HL-60 (cell line): ENCODE results near the gene RNASE4.

Experiments
- DNase-seq, 2 experiments: peaks; one replicate each; pipeline ENCODE4 v3.0.0-alpha.2; 2010 to 2020; ENCODE audit warnings: low read depth in 1 of 2, low spot score in 1 of 2
- H3K27ac ChIP-seq: fragments of 250-450 bp; sonication (Bioruptor Pico); replicated peaks from 2 replicates; pipeline ENCODE4 v1.5.1; 2020; ENCODE audit warnings: mild to moderate bottlenecking, moderate library complexity
- H3K27me3 ChIP-seq: fragments of 250-450 bp; sonication (Bioruptor Pico); 2 replicates; pipeline ENCODE4 v1.5.1; 2021; ENCODE audit warnings: mild to moderate bottlenecking, moderate library complexity; ENCODE audit not compliant: insufficient read depth, poor library complexity, severe bottlenecking
- H3K4me3 ChIP-seq: replicated peaks from 2 replicates; pipeline ENCODE4 v1.5.1; 2011; ENCODE audit warnings: mild to moderate bottlenecking, control low read depth, low read length; ENCODE audit not compliant: insufficient read depth
- CTCF ChIP-seq: IDR thresholded peaks from one replicate; pipeline ENCODE4 v1.5.1; 2011; ENCODE audit warnings: low read length, control low read depth, inconsistent platforms; ENCODE audit not compliant: insufficient read depth
- GABPA ChIP-seq: IDR thresholded peaks from 2 replicates; pipeline ENCODE4 v1.6.1; 2012; ENCODE audit warnings: low read depth
- POLR2AphosphoS5 ChIP-seq: IDR thresholded peaks from 2 replicates; pipeline ENCODE4 v1.6.1; 2012; ENCODE audit warnings: low read depth
- REST ChIP-seq: IDR thresholded peaks from 2 replicates; pipeline ENCODE4 v1.6.1; 2012; ENCODE audit warnings: low read depth; ENCODE audit not compliant: insufficient replicate concordance
- SPI1 ChIP-seq: IDR thresholded peaks from 2 replicates; pipeline ENCODE4 v1.6.1; 2012; ENCODE audit warnings: low read depth, mild to moderate bottlenecking, borderline replicate concordance

RNASE4 gene

DNA sequence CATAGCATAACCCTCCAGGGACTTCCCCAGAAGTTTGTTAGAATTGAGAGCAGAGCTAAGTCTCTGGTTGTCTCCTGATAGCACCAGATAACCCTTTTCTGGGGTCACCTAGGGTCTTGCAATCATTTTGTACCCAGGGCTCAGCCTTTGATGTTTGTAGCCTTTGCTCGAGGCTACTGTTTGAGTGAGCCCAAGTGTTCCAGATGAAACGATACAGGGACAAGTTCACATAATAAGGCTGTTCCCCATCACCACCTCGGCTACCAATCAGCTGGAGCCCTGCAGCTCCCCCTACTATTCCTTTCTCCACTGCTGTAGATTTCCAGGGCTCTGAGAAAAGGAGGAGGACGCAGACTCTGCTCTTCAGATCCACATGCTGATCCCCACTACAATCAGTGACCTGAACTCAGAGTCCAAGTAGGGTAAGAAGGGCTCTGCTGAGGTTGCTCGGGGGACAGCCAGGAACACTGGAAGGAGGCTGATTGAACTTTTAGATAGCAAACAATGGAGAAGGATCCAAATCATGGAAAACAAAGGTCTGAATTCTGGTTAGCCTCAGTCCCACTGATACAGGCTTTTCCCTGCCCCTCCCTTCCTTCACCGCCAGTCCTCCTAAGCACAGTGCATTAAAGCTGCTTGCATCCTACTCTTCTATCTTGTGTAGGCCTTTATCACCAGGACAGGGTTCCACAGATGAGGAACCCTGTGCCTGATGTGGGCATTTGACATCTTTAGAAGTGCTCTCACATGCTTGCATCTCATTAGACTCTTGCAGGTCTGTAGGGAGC, 61.4 kb downstream of the RNASE4 start, which contains the start of gene EDDM3A:
Gene EDDM3A (plus strand): TSS at position 317 of the 788 bp plus-strand sequence. CDS start 1,694 bp downstream, outside the sequence.
- no peak for TF ChIP-seq POLR2AphosphoS5
- no peak within 1 kb of the TSS for H3K27ac ChIP-seq
- H3K4me3 ChIP-seq, result no peak within 1 kb of the TSS
- no peaks in the 10 kb centered on the region for H3K27me3 ChIP-seq
- DNase-seq, result no peak

GRCh38 chr14:20746566-20746965, 62.2 kb downstream of the RNASE4 start:
- Histone ChIP-seq H3K4me3 (no peak overlapping the region), H3K27ac (no peak overlapping the region), H3K27me3 (no peaks in the 10 kb centered on the region)
- no peak for DNase-seq
- TF ChIP-seq GABPA (no peak), POLR2AphosphoS5 (no peak), CTCF (no peak), REST (no peak), SPI1 (no peak)

- Histone ChIP-seq H3K27me3 (no peaks in the 10 kb centered on the region), H3K27ac (no peak overlapping the region), H3K4me3 (no peak overlapping the region)
- no peak for DNase-seq
- TF ChIP-seq REST, result no peak
- no peak for TF ChIP-seq CTCF
- no peak for TF ChIP-seq POLR2AphosphoS5
- no peak for TF ChIP-seq SPI1
- no peak for TF ChIP-seq GABPA
Observed at GRCh38 chr14:20748439-20748838, 64.1 kb downstream of the RNASE4 start.

- Histone ChIP-seq H3K27me3 (no peaks in the 10 kb centered on the region), H3K27ac (no peak overlapping the region), H3K4me3 (no peak overlapping the region)
- TF ChIP-seq REST (no peak), CTCF (no peak), SPI1 (no peak), GABPA (no peak), POLR2AphosphoS5 (no peak)
- DNase-seq, result no peak
Observed at GRCh38 chr14:20750194-20750593, 65.8 kb downstream of the RNASE4 start.
